Measurements from ENCODE around the gene ATP1B2. TPM values are rescaled to one million over a fixed set of nuclear protein-coding genes. Genes with fewer than 3 reads are reported as not detected.

ATP1B2 gene
- total and polyA plus RNA-seq, 7 donors = 0.36 to 5.7 (median 0.85) TPM

- Histone ChIP-seq H3K9me3 (peaks cover 9% of the 10 kb centered on the region), H3K27ac (no peak overlapping the region), H3K27me3 (ENCODE audit: insufficient read depth in 3 of 3, low read length in 2 of 3) (no peaks in the 10 kb centered on the region), H3K36me3 (ENCODE audit: insufficient read depth in 1 of 2, low read depth in 1 of 2) (peaks cover 16 to 66% of the 10 kb centered on the region in 2 donors), H3K4me1 (no peaks in the 10 kb centered on the region), H3K4me3 (no peak overlapping the region)
- whole genome bisulfite sequencing, 3 donors = 89 to 92% (median 90%) methylated on average over 14 of the region's 14 CpGs
- ATAC-seq = no peak
- TF ChIP-seq, protein P1, sequence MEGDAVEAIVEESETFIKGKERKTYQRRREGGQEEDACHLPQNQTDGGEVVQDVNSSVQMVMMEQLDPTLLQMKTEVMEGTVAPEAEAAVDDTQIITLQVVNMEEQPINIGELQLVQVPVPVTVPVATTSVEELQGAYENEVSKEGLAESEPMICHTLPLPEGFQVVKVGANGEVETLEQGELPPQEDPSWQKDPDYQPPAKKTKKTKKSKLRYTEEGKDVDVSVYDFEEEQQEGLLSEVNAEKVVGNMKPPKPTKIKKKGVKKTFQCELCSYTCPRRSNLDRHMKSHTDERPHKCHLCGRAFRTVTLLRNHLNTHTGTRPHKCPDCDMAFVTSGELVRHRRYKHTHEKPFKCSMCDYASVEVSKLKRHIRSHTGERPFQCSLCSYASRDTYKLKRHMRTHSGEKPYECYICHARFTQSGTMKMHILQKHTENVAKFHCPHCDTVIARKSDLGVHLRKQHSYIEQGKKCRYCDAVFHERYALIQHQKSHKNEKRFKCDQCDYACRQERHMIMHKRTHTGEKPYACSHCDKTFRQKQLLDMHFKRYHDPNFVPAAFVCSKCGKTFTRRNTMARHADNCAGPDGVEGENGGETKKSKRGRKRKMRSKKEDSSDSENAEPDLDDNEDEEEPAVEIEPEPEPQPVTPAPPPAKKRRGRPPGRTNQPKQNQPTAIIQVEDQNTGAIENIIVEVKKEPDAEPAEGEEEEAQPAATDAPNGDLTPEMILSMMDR (IDR thresholded peaks at IDR 0.05) = no peak
- no peak for DNase-seq
- intact Hi-C loops (cut with DNase I) = no loop called here
These were observed 24.2 kb downstream of the ATP1B2 start for GRCh38 chr17:7674934-7675333.

DNA sequence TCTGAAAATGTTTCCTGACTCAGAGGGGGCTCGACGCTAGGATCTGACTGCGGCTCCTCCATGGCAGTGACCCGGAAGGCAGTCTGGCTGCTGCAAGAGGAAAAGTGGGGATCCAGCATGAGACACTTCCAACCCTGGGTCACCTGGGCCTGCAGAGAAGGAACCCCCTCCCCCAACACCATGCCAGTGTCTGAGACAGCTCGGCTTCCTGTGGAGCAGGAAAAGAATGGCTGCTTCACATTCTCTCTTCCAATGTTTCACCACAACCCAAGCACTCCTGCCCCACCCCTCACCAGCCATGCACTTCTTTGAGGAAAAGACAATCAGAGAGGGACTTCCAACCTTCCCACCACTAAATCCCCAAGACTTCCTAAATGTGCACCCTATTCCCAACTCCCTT is 25.8 kb downstream of the ATP1B2 start:
- Histone ChIP-seq H3K4me3 (no peak overlapping the region), H3K9me3 (peaks cover 9% of the 10 kb centered on the region), H3K4me1 (no peaks in the 10 kb centered on the region), H3K27ac (no peak overlapping the region), H3K36me3 (ENCODE audit: insufficient read depth in 1 of 2, low read depth in 1 of 2) (peaks cover 13 to 50% of the 10 kb centered on the region in 2 donors), H3K27me3 (ENCODE audit: insufficient read depth in 3 of 3, low read length in 2 of 3) (no peaks in the 10 kb centered on the region)
- 77 to 82% (median 78%) methylated on average over 5 of the region's 5 CpGs for WGBS, 3 donors
- TF ChIP-seq, protein P1 (IDR thresholded peaks at IDR 0.05) = no peak
- DNase-seq (no peak), ATAC-seq (no peak)
- intact Hi-C loops (cut with DNase I) = no loop called here

DNA sequence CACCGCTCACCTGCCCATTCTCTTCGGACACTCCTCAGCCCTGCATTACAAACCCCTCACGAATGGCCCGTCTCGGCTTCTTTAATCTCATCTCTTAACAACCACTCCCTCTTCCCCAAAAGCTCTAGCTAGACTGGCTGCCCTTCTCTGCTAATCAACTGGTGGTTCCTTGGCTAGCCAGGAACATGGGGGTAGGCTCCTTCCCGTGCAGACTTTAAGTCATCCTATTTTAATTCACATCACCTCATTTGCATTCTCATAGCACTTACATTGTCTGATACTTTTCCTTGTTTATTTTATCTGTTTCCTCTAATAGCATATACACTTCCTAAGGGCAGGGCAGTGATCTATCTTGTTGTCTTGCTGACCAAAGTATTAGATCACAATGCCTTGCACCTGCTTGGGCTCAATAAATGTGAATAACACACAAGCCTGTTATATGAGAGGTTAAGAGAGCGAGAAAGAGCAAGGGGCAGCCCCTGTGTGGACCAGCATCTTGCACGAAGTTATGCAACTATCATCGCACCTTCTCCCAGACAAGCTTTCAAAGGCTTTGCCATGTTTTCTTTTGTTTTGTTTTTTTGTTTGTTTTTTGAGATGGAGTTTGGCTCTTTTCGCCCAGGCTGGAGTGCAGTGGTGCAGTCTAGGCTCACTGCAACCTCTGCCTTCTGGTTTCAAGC is 26.8 kb downstream of the ATP1B2 start:
- no peaks in the 10 kb centered on the region for H3K27me3 ChIP-seq (ENCODE audit: insufficient read depth in 3 of 3, low read length in 2 of 3)
- DNase-seq = no peak
- H3K4me1 ChIP-seq = no peaks in the 10 kb centered on the region
- TF ChIP-seq, protein P1 (IDR thresholded peaks at IDR 0.05) = no peak
- H3K9me3 ChIP-seq = peaks cover 9% of the 10 kb centered on the region
- WGBS, 3 donors = 73 to 74% (median 73%) methylated on average over 10 of the region's 10 CpGs
- intact Hi-C loops (cut with DNase I) = no loop called here
- H3K4me3 ChIP-seq = no peak overlapping the region
- no peak for ATAC-seq
- H3K36me3 ChIP-seq (ENCODE audit: insufficient read depth in 1 of 2, low read depth in 1 of 2) = peaks cover 13 to 40% of the 10 kb centered on the region in 2 donors
- no peak overlapping the region for H3K27ac ChIP-seq

DNA sequence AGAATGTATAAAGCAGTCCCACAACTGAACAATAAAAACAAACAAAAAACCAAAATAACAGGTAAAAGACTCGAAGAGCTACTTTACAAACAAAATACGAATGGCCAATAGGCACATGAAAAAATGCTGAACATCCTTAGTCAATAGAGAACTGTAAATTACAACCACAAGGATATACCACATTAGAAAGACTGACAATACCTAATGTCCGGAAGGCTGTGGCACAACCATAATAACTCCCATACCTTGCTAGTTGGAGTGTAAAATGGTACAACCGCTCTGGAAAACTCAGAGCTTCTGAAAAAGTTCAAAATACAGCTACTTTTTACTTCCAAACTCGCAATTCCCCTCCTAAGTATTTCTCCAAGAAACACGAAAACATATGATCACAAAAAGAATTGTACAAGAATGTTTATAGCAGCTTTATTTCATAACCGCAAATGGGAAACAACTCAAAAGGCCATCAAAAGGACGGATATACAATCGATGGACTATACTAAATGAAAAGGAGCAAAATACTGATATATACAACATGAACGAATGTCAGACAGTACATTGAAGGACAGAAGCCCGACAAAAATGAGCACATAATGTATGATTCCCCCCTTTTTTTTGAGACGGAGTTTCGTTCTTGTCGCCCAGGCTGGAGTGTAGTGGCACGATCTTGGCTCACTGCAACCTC is 34.3 kb downstream of the ATP1B2 start:
- H3K27me3 ChIP-seq (ENCODE audit: insufficient read depth in 3 of 3, low read length in 2 of 3) = no peaks in the 10 kb centered on the region
- TF ChIP-seq, protein P1 (IDR thresholded peaks at IDR 0.05) = no peak
- H3K4me3 ChIP-seq = peak overlapping the region; percentile 88
- DNase-seq (no peak), ATAC-seq (no peak)
- intact Hi-C loops (cut with DNase I) = loop anchor here (2.0 to 10.0 kb wide), 4 partner anchors 54 to 250 kb away; partner anchors contain the start of genes FGF11 (in 1 of the 2), MPDU1 (in 1 of the 2), SAT2 (in 1 of the 2) and SHBG (in 1 of the 2)
- WGBS, 3 donors = 56 to 58% (median 58%) methylated on average over 15 of the region's 15 CpGs
- H3K27ac ChIP-seq = peak overlapping the region; percentile 98
- H3K9me3 ChIP-seq = no peaks in the 10 kb centered on the region
- H3K4me1 ChIP-seq = peaks cover 29% of the 10 kb centered on the region
- peaks cover 0 to 2% of the 10 kb centered on the region in 2 donors for H3K36me3 ChIP-seq (ENCODE audit: insufficient read depth in 1 of 2, low read depth in 1 of 2)
